Measurements from ENCODE around the gene TMEM63C. TPM values are rescaled to one million over a fixed set of nuclear protein-coding genes. Genes with fewer than 3 reads are reported as not detected.

Gene TMEM63C
- total RNA-seq, 4 donors from 2014 or later = 20.1 to 60.2 (median 33.9) TPM

DNA sequence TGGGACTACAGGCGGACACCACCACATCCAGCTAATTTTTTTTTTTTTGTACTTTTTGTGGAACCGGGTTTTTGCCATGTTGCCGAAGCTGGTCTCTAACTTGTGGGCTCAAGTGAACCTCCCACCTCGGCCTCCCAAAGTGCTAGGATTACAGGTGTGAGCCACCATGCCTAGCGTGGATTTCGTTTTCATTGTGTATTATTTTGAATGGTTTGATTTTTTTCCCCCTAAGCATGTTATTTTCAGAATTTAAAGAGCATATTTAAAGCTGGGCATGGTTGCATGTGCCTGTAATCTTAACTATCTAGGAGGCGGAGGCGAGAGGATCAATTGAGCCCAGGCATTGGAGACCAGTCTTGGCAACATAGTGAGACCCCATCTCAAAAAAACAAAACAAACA is 13.1 kb downstream of the TMEM63C start:
- in situ Hi-C loops (cut with MboI; ENCODE audit: low pct_ligation_motif_present in 1 of 4, low pct_unique_long_range_greater_than_20kb in 1 of 4, low sequenced_read_pairs in 3 of 4) (no loop called here), intact Hi-C loops (cut with DNase I; ENCODE audit: low total_unique reads) (no loop called here)
- H3K27me3 ChIP-seq = no peaks in the 10 kb centered on the region
- TF ChIP-seq EP300 (IDR thresholded peaks at IDR 0.05; ENCODE audit: low read depth) = no peak
- TF ChIP-seq POLR2A (IDR thresholded peaks at IDR 0.05) = no peak
- TF ChIP-seq POLR2AphosphoS5 (IDR thresholded peaks at IDR 0.05) = no peak
- TF ChIP-seq, protein P1, sequence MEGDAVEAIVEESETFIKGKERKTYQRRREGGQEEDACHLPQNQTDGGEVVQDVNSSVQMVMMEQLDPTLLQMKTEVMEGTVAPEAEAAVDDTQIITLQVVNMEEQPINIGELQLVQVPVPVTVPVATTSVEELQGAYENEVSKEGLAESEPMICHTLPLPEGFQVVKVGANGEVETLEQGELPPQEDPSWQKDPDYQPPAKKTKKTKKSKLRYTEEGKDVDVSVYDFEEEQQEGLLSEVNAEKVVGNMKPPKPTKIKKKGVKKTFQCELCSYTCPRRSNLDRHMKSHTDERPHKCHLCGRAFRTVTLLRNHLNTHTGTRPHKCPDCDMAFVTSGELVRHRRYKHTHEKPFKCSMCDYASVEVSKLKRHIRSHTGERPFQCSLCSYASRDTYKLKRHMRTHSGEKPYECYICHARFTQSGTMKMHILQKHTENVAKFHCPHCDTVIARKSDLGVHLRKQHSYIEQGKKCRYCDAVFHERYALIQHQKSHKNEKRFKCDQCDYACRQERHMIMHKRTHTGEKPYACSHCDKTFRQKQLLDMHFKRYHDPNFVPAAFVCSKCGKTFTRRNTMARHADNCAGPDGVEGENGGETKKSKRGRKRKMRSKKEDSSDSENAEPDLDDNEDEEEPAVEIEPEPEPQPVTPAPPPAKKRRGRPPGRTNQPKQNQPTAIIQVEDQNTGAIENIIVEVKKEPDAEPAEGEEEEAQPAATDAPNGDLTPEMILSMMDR (IDR thresholded peaks at IDR 0.05) = no peak
- H3K27ac ChIP-seq = no peak overlapping the region
- DNase-seq = no peak
- no peaks in the 10 kb centered on the region for H3K9me3 ChIP-seq
- WGBS, 2 donors (ENCODE audit: low coverage in 1 of 2) = 89 to 92% methylated on average over 8 of the region's 8 CpGs
- no peaks in the 10 kb centered on the region for H3K36me3 ChIP-seq
- no peaks in the 10 kb centered on the region for H3K4me1 ChIP-seq
- H3K4me3 ChIP-seq = no peak overlapping the region

DNA sequence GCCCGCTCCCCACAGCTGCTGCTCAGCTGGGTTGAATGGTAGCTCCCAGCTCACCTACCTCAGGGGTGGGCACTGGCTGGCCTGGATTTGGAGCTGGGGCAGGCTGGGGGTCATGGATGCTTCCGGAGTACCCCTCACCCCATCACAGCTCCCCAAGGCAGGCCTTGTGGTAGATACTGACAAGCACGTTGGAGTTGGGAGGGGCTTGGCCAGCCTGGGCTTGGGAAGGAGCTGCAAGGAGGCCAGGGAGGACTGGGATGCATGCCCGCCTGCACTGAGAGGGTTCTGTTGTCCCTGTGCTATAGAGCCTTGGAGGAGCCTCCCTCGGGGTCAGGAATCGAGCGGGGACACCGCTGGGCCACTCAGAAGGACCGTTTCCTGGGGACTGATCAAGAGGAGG is 14.2 kb downstream of the TMEM63C start:
- no peak overlapping the region for H3K4me3 ChIP-seq
- intact Hi-C loops (cut with DNase I; ENCODE audit: low total_unique reads) (no loop called here), in situ Hi-C loops (cut with MboI; ENCODE audit: low pct_ligation_motif_present in 1 of 4, low pct_unique_long_range_greater_than_20kb in 1 of 4, low sequenced_read_pairs in 3 of 4) (no loop called here)
- H3K4me1 ChIP-seq = no peaks in the 10 kb centered on the region
- DNase-seq = no peak
- H3K9me3 ChIP-seq = no peaks in the 10 kb centered on the region
- WGBS, 2 donors (ENCODE audit: low coverage in 1 of 2) = 76% methylated on average over 9 of the region's 9 CpGs; no CpG with 5 or more reads in 1 of the 2 donors
- H3K27ac ChIP-seq = no peak overlapping the region
- no peaks in the 10 kb centered on the region for H3K27me3 ChIP-seq
- TF ChIP-seq POLR2AphosphoS5 (IDR thresholded peaks at IDR 0.05) (no peak), POLR2A (IDR thresholded peaks at IDR 0.05) (no peak), EP300 (IDR thresholded peaks at IDR 0.05; ENCODE audit: low read depth) (no peak)
- TF ChIP-seq, protein P1 (IDR thresholded peaks at IDR 0.05) = no peak
- H3K36me3 ChIP-seq = no peaks in the 10 kb centered on the region

DNA sequence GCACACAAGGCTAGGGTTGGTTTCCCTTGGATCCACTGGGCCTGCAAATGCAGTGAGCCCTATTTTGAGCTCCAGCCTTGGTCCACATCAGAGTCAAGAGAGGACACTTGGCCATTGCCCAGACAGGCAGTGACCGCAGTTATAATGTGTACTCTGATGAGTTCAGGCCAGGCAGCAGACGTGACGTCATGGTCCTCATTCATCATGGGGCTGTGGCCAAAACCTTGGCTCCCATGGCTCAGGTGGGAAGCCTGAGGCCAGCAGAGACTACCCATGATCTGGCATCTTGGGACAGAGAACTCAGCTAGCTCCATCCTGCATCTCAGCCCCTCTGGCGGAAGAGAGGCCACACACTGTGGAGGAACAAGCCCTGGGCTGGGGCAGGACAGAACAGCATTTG is 16.4 kb downstream of the TMEM63C start:
- H3K36me3 ChIP-seq = no peaks in the 10 kb centered on the region
- no peaks in the 10 kb centered on the region for H3K9me3 ChIP-seq
- no peak for TF ChIP-seq POLR2A (IDR thresholded peaks at IDR 0.05)
- no peak for TF ChIP-seq POLR2AphosphoS5 (IDR thresholded peaks at IDR 0.05)
- no peak for TF ChIP-seq EP300 (IDR thresholded peaks at IDR 0.05; ENCODE audit: low read depth)
- TF ChIP-seq, protein P1 (IDR thresholded peaks at IDR 0.05) = no peak
- 79% methylated on average over 4 of the region's 4 CpGs; no CpG with 5 or more reads in 1 of the 2 donors for WGBS, 2 donors (ENCODE audit: low coverage in 1 of 2)
- H3K27ac ChIP-seq = no peak overlapping the region
- no peak overlapping the region for H3K4me3 ChIP-seq
- no peaks in the 10 kb centered on the region for H3K27me3 ChIP-seq
- no peak for DNase-seq
- intact Hi-C loops (cut with DNase I; ENCODE audit: low total_unique reads) (no loop called here), in situ Hi-C loops (cut with MboI; ENCODE audit: low pct_ligation_motif_present in 1 of 4, low pct_unique_long_range_greater_than_20kb in 1 of 4, low sequenced_read_pairs in 3 of 4) (no loop called here)
- H3K4me1 ChIP-seq = no peaks in the 10 kb centered on the region

DNA sequence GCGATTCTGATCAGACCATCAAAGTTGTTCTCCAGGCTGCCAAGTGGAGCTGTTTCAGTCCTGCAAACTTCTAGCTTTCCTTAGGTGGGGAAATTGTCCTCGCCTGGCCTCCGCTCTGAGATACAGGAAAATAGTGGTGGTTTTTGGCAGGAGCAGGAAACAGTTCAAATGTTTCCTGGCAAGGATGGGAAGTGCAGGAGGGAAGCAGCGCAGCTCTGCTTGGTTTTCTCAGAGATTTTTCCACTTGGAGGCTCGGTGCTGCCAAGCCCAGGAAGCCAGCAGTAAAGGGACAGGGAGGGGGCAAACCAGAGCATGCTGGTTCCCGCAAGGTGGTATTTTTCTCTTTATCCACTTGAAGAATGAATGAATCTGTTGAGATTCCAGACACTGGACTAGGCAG is 17.0 kb downstream of the TMEM63C start:
- in situ Hi-C loops (cut with MboI; ENCODE audit: low pct_ligation_motif_present in 1 of 4, low pct_unique_long_range_greater_than_20kb in 1 of 4, low sequenced_read_pairs in 3 of 4) = no loop called here
- 86% methylated on average over 6 of the region's 6 CpGs; no CpG with 5 or more reads in 1 of the 2 donors for WGBS, 2 donors (ENCODE audit: low coverage in 1 of 2)

DNA sequence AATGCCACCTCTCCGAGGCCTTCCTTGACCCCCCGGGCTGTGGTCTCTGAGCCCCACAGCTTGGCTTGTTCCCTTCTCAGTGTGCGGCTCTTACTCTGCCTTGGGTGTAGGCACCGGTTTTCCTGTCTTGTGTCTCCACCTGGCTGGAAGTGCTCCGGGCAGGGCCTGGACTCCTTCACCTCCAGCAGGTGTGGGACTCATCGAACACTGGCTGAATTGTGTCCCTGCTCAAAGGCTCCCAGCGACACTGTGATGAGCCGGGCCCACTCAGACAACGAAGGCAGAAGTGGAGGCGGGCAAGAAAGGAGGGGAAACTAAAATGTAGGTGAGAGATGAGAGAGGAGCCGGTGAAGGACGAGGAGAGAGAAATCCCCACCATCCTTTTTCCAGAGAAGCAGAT is 18.0 kb downstream of the TMEM63C start:
- Histone ChIP-seq H3K4me1 (peaks cover 0 to 4% (median 0%) of the 10 kb centered on the region in 4 donors), H3K27me3 (no peaks in the 10 kb centered on the region), H3K27ac (no peak overlapping the region), H3K36me3 (no peaks in the 10 kb centered on the region), H3K4me3 (no peak overlapping the region), H3K9me3 (no peaks in the 10 kb centered on the region)
- DNase-seq = no peak
- intact Hi-C loops (cut with DNase I; ENCODE audit: low total_unique reads) = no loop called here
- TF ChIP-seq EP300 (IDR thresholded peaks at IDR 0.05; ENCODE audit: low read depth) (no peak), POLR2AphosphoS5 (IDR thresholded peaks at IDR 0.05) (no peak), POLR2A (IDR thresholded peaks at IDR 0.05) (no peak)
- TF ChIP-seq, protein P1 (IDR thresholded peaks at IDR 0.05) = no peak
- in situ Hi-C loops (cut with MboI; ENCODE audit: low pct_ligation_motif_present in 1 of 4, low pct_unique_long_range_greater_than_20kb in 1 of 4, low sequenced_read_pairs in 3 of 4) = no loop called here
- WGBS, 2 donors (ENCODE audit: low coverage in 1 of 2) = 77 to 83% methylated on average over 11 to 12 of the region's 12 CpGs

More for the DNA sequence above, 17.0 kb downstream of the TMEM63C start:
- intact Hi-C loops (cut with DNase I; ENCODE audit: low total_unique reads) = no loop called here
- H3K27me3 ChIP-seq = no peaks in the 10 kb centered on the region
- H3K36me3 ChIP-seq = no peaks in the 10 kb centered on the region
- H3K9me3 ChIP-seq = no peaks in the 10 kb centered on the region
- no peak overlapping the region for H3K4me3 ChIP-seq
- no peak for DNase-seq
- TF ChIP-seq POLR2AphosphoS5 (IDR thresholded peaks at IDR 0.05) = no peak
- TF ChIP-seq EP300 (IDR thresholded peaks at IDR 0.05; ENCODE audit: low read depth) = no peak
- H3K4me1 ChIP-seq = no peaks in the 10 kb centered on the region
- H3K27ac ChIP-seq = no peak overlapping the region
